Measurements from ENCODE around the gene NAT8L. TPM values are rescaled to one million over a fixed set of nuclear protein-coding genes. Genes with fewer than 3 reads are reported as not detected.

The NAT8L gene
- total and polyA plus RNA-seq, 2 donors (not counting 3 experiments of a cell fraction or from before 2014, with no cell fraction given): 0.10 to 0.11 TPM

- intact Hi-C loops (cut with micrococcal nuclease): no loop called here
- H3K79me2 ChIP-seq (ENCODE audit: control insufficient read depth, insufficient read depth, low read length): no peaks in the 10 kb centered on the region
- ChIA-PET CTCF (no interaction called here), POLR2A (no interaction called here)
- H3K9ac ChIP-seq (replicated peaks; ENCODE audit: extremely low read depth, insufficient read depth, low read length): no peak overlapping the region
- H3K27me3 ChIP-seq (ENCODE audit: control insufficient read depth in 2 of 2, insufficient read depth in 2 of 2, low read length in 2 of 2): peaks cover 16% of the 10 kb centered on the region in 2 experiments
- dilution Hi-C loops (cut with MboI; ENCODE audit: extremely low pct_ligation_motif_present, low sequenced_read_pairs): no loop called here
- BruUV-seq (replicated peaks): no TSS peak
- H3K27ac ChIP-seq (ENCODE audit: insufficient read depth, low read depth, low read length): no peak overlapping the region
- FAIRE-seq (no peak), DNase-seq (ENCODE audit: low read depth, low spot score) (no peak)
- H3K4me2 ChIP-seq (ENCODE audit: insufficient read depth, low read length): no peak overlapping the region
- H3K36me3 ChIP-seq (ENCODE audit: control insufficient read depth in 2 of 2, extremely low read depth in 1 of 2, insufficient read depth in 2 of 2, low read length in 2 of 2): no peaks in the 10 kb centered on the region
- H3K9me1 ChIP-seq (replicated peaks; ENCODE audit: control insufficient read depth, extremely low read depth, insufficient read depth, low read length): no peaks in the 10 kb centered on the region
- H2AFZ ChIP-seq (ENCODE audit: low read depth, low read length): no peak overlapping the region
- H4K20me1 ChIP-seq (replicated peaks; ENCODE audit: control insufficient read depth, extremely low read depth, insufficient read depth, low read length): no peaks in the 10 kb centered on the region
- no peak for TF ChIP-seq JUN (IDR thresholded peaks at IDR 0.05; ENCODE audit: borderline replicate concordance, insufficient read depth, insufficient read length, low read depth)
- TF ChIP-seq CTCF (IDR thresholded peaks at IDR 0.05; ENCODE audit: extremely low read depth in 1 of 2, insufficient read depth in 1 of 2, low read depth in 1 of 2, low read length in 2 of 2): no peak
- TF ChIP-seq GATA2 (IDR thresholded peaks at IDR 0.05; ENCODE audit: insufficient read depth, insufficient read length, low read depth, low read length): no peak
- TF ChIP-seq FOS (IDR thresholded peaks at IDR 0.05; ENCODE audit: borderline replicate concordance, insufficient read depth, low read length): no peak
- TF ChIP-seq MAX (IDR thresholded peaks at IDR 0.05; ENCODE audit: insufficient read depth, insufficient read length): no peak
- TF ChIP-seq POLR2AphosphoS5 (IDR thresholded peaks at IDR 0.05; ENCODE audit: insufficient read depth, low read depth, low read length): no peak
- no peak for TF ChIP-seq EZH2 (IDR thresholded peaks at IDR 0.05; ENCODE audit: borderline replicate concordance, low read depth, low read length, severe bottlenecking)
- no peak for TF ChIP-seq MYC (IDR thresholded peaks at IDR 0.05; ENCODE audit: low read depth, low read length)
- no peak for TF ChIP-seq POLR2A (IDR thresholded peaks at IDR 0.05; ENCODE audit: low read depth, low read length)
- no peaks in the 10 kb centered on the region for H3K9me3 ChIP-seq (replicated peaks; ENCODE audit: control insufficient read depth, insufficient read depth, low read length)
- no peak overlapping the region for H3K4me3 ChIP-seq (replicated peaks in 1 of 3; ENCODE audit: insufficient read depth in 1 of 3, low read depth in 1 of 3, low read length in 3 of 3)
- H3K4me1 ChIP-seq (ENCODE audit: control insufficient read depth, extremely low read depth, insufficient read depth, low read length): no peaks in the 10 kb centered on the region
Observed at GRCh38 chr4:2049811-2050210, 9.3 kb upstream of the NAT8L start.

Measured in endothelial cell of umbilical vein (primary cell).